Measurements from ENCODE around the gene POU6F2.

DNA sequence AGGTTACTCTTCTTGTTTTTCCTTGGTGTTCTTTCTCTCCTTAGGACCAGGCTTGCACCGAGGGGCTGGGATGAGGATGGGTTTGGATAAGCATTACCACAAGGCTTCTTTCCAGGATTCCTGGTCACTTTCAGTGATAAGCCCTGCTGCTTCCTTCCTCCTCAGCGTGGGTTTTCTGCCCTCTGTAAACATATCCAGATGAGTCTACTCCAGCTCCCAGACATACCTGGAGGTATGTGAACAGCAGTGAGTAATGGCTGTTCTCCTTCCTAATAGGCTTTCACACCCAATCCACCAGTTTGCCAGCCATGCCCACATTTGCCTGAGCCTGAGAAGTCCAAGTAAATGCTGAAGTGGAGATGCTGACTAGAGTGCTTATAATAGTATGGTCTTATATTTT lies 358.7 kb downstream of the POU6F2 start:
- TF ChIP-seq, protein P1, sequence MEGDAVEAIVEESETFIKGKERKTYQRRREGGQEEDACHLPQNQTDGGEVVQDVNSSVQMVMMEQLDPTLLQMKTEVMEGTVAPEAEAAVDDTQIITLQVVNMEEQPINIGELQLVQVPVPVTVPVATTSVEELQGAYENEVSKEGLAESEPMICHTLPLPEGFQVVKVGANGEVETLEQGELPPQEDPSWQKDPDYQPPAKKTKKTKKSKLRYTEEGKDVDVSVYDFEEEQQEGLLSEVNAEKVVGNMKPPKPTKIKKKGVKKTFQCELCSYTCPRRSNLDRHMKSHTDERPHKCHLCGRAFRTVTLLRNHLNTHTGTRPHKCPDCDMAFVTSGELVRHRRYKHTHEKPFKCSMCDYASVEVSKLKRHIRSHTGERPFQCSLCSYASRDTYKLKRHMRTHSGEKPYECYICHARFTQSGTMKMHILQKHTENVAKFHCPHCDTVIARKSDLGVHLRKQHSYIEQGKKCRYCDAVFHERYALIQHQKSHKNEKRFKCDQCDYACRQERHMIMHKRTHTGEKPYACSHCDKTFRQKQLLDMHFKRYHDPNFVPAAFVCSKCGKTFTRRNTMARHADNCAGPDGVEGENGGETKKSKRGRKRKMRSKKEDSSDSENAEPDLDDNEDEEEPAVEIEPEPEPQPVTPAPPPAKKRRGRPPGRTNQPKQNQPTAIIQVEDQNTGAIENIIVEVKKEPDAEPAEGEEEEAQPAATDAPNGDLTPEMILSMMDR (IDR thresholded peaks at IDR 0.05) = no peak
- TF ChIP-seq EZH2 (IDR thresholded peaks at IDR 0.05; ENCODE audit: borderline replicate concordance, insufficient read depth, low read depth, low read length, poor library complexity, severe bottlenecking) = no peak
